ENCODE data around the gene UBA52. TPM values are rescaled to one million over a fixed set of nuclear protein-coding genes. Genes with fewer than 3 reads are reported as not detected.
"Not testable (repeated sequence)": the region's sequence is repeated elsewhere in the genome, so short reads cannot be mapped to it uniquely, and the experiment has no call there.

The UBA52 gene
- total and polyA plus RNA-seq, 2 donors (not counting 1 experiment from before 2014, with no cell fraction given): 917 to 1,018 TPM

- no peak overlapping the region for H3K4me3 ChIP-seq (replicated peaks in 1 of 4; ENCODE audit: control extremely low read depth in 1 of 4, insufficient read depth in 1 of 4, low read depth in 3 of 4, low read length in 4 of 4)
- H3K4me1 ChIP-seq (ENCODE audit: control insufficient read depth, extremely low read depth, insufficient read depth, low read length): peaks cover 5% of the 10 kb centered on the region
- DNase-seq (ENCODE audit: low read depth in 2 of 2): no peak
- no peaks in the 10 kb centered on the region for H3K79me2 ChIP-seq (ENCODE audit: control insufficient read depth, insufficient read depth, low read length)
- peaks cover 3% of the 10 kb centered on the region for H3K36me3 ChIP-seq (ENCODE audit: control insufficient read depth, insufficient read depth, low read length)
- H3K9ac ChIP-seq (ENCODE audit: insufficient read depth, low read length): no peak overlapping the region
- TF ChIP-seq, protein P1, sequence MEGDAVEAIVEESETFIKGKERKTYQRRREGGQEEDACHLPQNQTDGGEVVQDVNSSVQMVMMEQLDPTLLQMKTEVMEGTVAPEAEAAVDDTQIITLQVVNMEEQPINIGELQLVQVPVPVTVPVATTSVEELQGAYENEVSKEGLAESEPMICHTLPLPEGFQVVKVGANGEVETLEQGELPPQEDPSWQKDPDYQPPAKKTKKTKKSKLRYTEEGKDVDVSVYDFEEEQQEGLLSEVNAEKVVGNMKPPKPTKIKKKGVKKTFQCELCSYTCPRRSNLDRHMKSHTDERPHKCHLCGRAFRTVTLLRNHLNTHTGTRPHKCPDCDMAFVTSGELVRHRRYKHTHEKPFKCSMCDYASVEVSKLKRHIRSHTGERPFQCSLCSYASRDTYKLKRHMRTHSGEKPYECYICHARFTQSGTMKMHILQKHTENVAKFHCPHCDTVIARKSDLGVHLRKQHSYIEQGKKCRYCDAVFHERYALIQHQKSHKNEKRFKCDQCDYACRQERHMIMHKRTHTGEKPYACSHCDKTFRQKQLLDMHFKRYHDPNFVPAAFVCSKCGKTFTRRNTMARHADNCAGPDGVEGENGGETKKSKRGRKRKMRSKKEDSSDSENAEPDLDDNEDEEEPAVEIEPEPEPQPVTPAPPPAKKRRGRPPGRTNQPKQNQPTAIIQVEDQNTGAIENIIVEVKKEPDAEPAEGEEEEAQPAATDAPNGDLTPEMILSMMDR (conservative IDR thresholded peaks at IDR 0.05 in 1 of 2, IDR thresholded peaks at IDR 0.05 in 1 of 2; ENCODE audit: low read depth in 1 of 2, low read length in 2 of 2): no peak
- TF ChIP-seq EZH2 (IDR thresholded peaks at IDR 0.05; ENCODE audit: low read length, missing control alignments): no peak
- H3K27me3 ChIP-seq (ENCODE audit: control insufficient read depth, insufficient read depth, low read length): no peaks in the 10 kb centered on the region
- H3K4me2 ChIP-seq (ENCODE audit: extremely low read depth, insufficient read depth, low read length): no peak overlapping the region
- H4K20me1 ChIP-seq (ENCODE audit: control insufficient read depth, extremely low read depth, insufficient read depth, low read length): no peaks in the 10 kb centered on the region
- H3K9me3 ChIP-seq (ENCODE audit: control insufficient read depth, insufficient read depth, low read depth, low read length): no peaks in the 10 kb centered on the region
- no peak overlapping the region for H2AFZ ChIP-seq (ENCODE audit: low read length)
- H3K27ac ChIP-seq (ENCODE audit: insufficient read depth, low read length): no peak overlapping the region
Measured at GRCh38 chr19:18591735-18592385, 20.2 kb downstream of the UBA52 start.

GRCh38 chr19:18592732-18593131, 21.1 kb downstream of the UBA52 start:
- H3K79me2 ChIP-seq (ENCODE audit: control insufficient read depth, insufficient read depth, low read length); DNase-seq (ENCODE audit: low read depth in 2 of 2); H3K27ac ChIP-seq (ENCODE audit: insufficient read depth, low read length); H3K9me3 ChIP-seq (ENCODE audit: control insufficient read depth, insufficient read depth, low read depth, low read length); H2AFZ ChIP-seq (ENCODE audit: low read length); H4K20me1 ChIP-seq (ENCODE audit: control insufficient read depth, extremely low read depth, insufficient read depth, low read length); H3K4me3 ChIP-seq (replicated peaks in 1 of 4; ENCODE audit: control extremely low read depth in 1 of 4, insufficient read depth in 1 of 4, low read depth in 3 of 4, low read length in 4 of 4); H3K9ac ChIP-seq (ENCODE audit: insufficient read depth, low read length); H3K4me2 ChIP-seq (ENCODE audit: extremely low read depth, insufficient read depth, low read length); H3K27me3 ChIP-seq (ENCODE audit: control insufficient read depth, insufficient read depth, low read length); H3K36me3 ChIP-seq (ENCODE audit: control insufficient read depth, insufficient read depth, low read length); H3K4me1 ChIP-seq (ENCODE audit: control insufficient read depth, extremely low read depth, insufficient read depth, low read length): not testable (repeated sequence)

- H3K4me1 ChIP-seq (ENCODE audit: control insufficient read depth, extremely low read depth, insufficient read depth, low read length): peaks cover 2% of the 10 kb centered on the region
- H3K27me3 ChIP-seq (ENCODE audit: control insufficient read depth, insufficient read depth, low read length): no peaks in the 10 kb centered on the region
- no peak overlapping the region for H2AFZ ChIP-seq (ENCODE audit: low read length)
- no peaks in the 10 kb centered on the region for H3K79me2 ChIP-seq (ENCODE audit: control insufficient read depth, insufficient read depth, low read length)
- no peak overlapping the region for H3K27ac ChIP-seq (ENCODE audit: insufficient read depth, low read length)
- H3K9me3 ChIP-seq (ENCODE audit: control insufficient read depth, insufficient read depth, low read depth, low read length): no peaks in the 10 kb centered on the region
- H3K36me3 ChIP-seq (ENCODE audit: control insufficient read depth, insufficient read depth, low read length): peaks cover 3% of the 10 kb centered on the region
- no peak overlapping the region for H3K4me3 ChIP-seq (replicated peaks in 1 of 4; ENCODE audit: control extremely low read depth in 1 of 4, insufficient read depth in 1 of 4, low read depth in 3 of 4, low read length in 4 of 4)
- DNase-seq (ENCODE audit: low read depth in 2 of 2): no peak
- H3K9ac ChIP-seq (ENCODE audit: insufficient read depth, low read length): no peak overlapping the region
- no peak overlapping the region for H3K4me2 ChIP-seq (ENCODE audit: extremely low read depth, insufficient read depth, low read length)
- TF ChIP-seq EZH2 (IDR thresholded peaks at IDR 0.05; ENCODE audit: low read length, missing control alignments): no peak
- TF ChIP-seq, protein P1 (conservative IDR thresholded peaks at IDR 0.05 in 1 of 2, IDR thresholded peaks at IDR 0.05 in 1 of 2; ENCODE audit: low read depth in 1 of 2, low read length in 2 of 2): no peak
- no peaks in the 10 kb centered on the region for H4K20me1 ChIP-seq (ENCODE audit: control insufficient read depth, extremely low read depth, insufficient read depth, low read length)
Measured at GRCh38 chr19:18593367-18594095, 21.9 kb downstream of the UBA52 start.

All from fibroblast of lung (primary cell).